Measurements from ENCODE around the gene COL8A1. TPM values are rescaled to one million over a fixed set of nuclear protein-coding genes. Genes with fewer than 3 reads are reported as not detected.

COL8A1 gene
- total RNA-seq, 4 donors from 2014 or later = 2.2 to 8.6 (median 5.1) TPM

- no peak for ATAC-seq
- peak overlapping the region in 3 of 4 donors; percentile 31 to 77 (median 68) for H3K27ac ChIP-seq
- in situ Hi-C loops (cut with MboI; ENCODE audit: low sequenced_read_pairs in 4 of 4) (loop anchor here in 3 of 4 donors (25.0 kb wide), 1 partner anchor 214 kb away; no protein-coding TSS in a partner anchor), intact Hi-C loops (cut with DNase I; ENCODE audit: low total_unique reads) (loop anchor here (5.0 kb wide), 1 partner anchor 59 kb away; no protein-coding TSS in a partner anchor)
- no peak for DNase-seq
- no peak for TF ChIP-seq CTCF (IDR thresholded peaks at IDR 0.05 in 4 of 5, conservative IDR thresholded peaks at IDR 0.05 in 1 of 5)
- TF ChIP-seq POLR2A (IDR thresholded peaks at IDR 0.05) = no peak
- H3K9me3 ChIP-seq = no peaks in the 10 kb centered on the region
- peaks cover 48 to 56% of the 10 kb centered on the region in 2 donors for H3K4me1 ChIP-seq
- H3K4me3 ChIP-seq = no peak overlapping the region
- H3K36me3 ChIP-seq = peaks cover 0 to 19% of the 10 kb centered on the region in 2 donors
- no peaks in the 10 kb centered on the region for H3K27me3 ChIP-seq
Measured at GRCh38 chr3:99848433-99848832, 210.0 kb downstream of the COL8A1 start.

Other genes starting within 250 kb of the COL8A1 start
- gene CMSS1, start 179.3 kb downstream of the COL8A1 start, total RNA-seq = 10 to 100 TPM; 23.2 to 89.5 (median 67.6) TPM

Measured in gastrocnemius medialis (tissue), 4 donors.